H1 (cell line): ENCODE results near the gene PDGFA. TPM values are rescaled to one million over a fixed set of nuclear protein-coding genes. Genes with fewer than 3 reads are reported as not detected.
A peak's percentile ranks its signal among the peaks of the same experiment; 100 is the strongest.

Experiments used
- BACH1 ChIP-seq: IDR thresholded peaks from 2 replicates; pipeline ENCODE4 v1.6.1; 2012; ENCODE audit warnings: low read length, improper control_type of control experiment
- CBX8 ChIP-seq: fragments of 300-800, 300-1000 bp; sonication (generic); IDR thresholded peaks from 2 replicates; pipeline ENCODE4 v1.7.1; 2016; ENCODE audit warnings: low read depth, low read length, borderline replicate concordance
- CHD2 ChIP-seq: IDR thresholded peaks from 2 replicates; pipeline ENCODE4 v1.6.1; 2012; ENCODE audit warnings: low read length, improper control_type of control experiment
- EGR1 ChIP-seq: IDR thresholded peaks from 2 replicates; pipeline ENCODE4 v1.6.1; 2011; ENCODE audit warnings: low read depth, low read length, borderline replicate concordance
- FOSL1 ChIP-seq: IDR thresholded peaks from 2 replicates; pipeline ENCODE4 v1.6.1; 2011; ENCODE audit warnings: mild to moderate bottlenecking, low read depth, low read length, moderate library complexity; ENCODE audit not compliant: insufficient read depth
- GABPA ChIP-seq: IDR thresholded peaks from 2 replicates; pipeline ENCODE4 v1.6.1; 2011; ENCODE audit warnings: mild to moderate bottlenecking, low read length, moderate library complexity, borderline replicate concordance; ENCODE audit not compliant: insufficient read depth
- GTF2F1 ChIP-seq: IDR thresholded peaks from 2 replicates; pipeline ENCODE4 v1.6.1; 2012; ENCODE audit warnings: low read depth, low read length, improper control_type of control experiment, borderline replicate concordance
- HDAC2 ChIP-seq, 2 experiments: fragments of 300-600 bp in 1 of 2; sonication (generic) in 1 of 2; IDR thresholded peaks; 2 replicates each; pipeline ENCODE4 v1.6.1; 2011 to 2012; ENCODE audit warnings: low read depth in 2 of 2, low read length in 2 of 2, mild to moderate bottlenecking in 2 of 2, moderate library complexity in 2 of 2, borderline replicate concordance in 1 of 2, inconsistent platforms in 1 of 2
- HDAC6 ChIP-seq: IDR thresholded peaks from one replicate; pipeline ENCODE4 v1.7.1; 2012; ENCODE audit warnings: low read depth, mild to moderate bottlenecking, inconsistent platforms, low read length, moderate library complexity
- KDM5A ChIP-seq: fragments of 200-600 bp; IDR thresholded peaks from 2 replicates; pipeline ENCODE4 v1.7.1; 2012; ENCODE audit warnings: mild to moderate bottlenecking, low read length, inconsistent platforms, mixed read lengths
- NRF1 ChIP-seq: IDR thresholded peaks from 2 replicates; pipeline ENCODE4 v1.6.1; 2011; ENCODE audit warnings: mild to moderate bottlenecking, low read depth, low read length, improper control_type of control experiment
- POLR2A ChIP-seq, 2 experiments: IDR thresholded peaks; 1 replicate in 1 of 2; 2 replicates in 1 of 2; pipeline ENCODE4 v1.6.1; 2011; ENCODE audit warnings: low read depth in 2 of 2, low read length in 2 of 2, mild to moderate bottlenecking in 2 of 2; ENCODE audit errors: control extremely low read depth in 1 of 2
- POLR2AphosphoS5 ChIP-seq: IDR thresholded peaks from 2 replicates; pipeline ENCODE4 v1.6.1; 2011; ENCODE audit warnings: low read depth, low read length
- RBBP5 ChIP-seq: IDR thresholded peaks from 2 replicates; pipeline ENCODE4 v1.7.1; 2012; ENCODE audit warnings: low read depth, mild to moderate bottlenecking, inconsistent platforms, low read length, moderate library complexity, borderline replicate concordance
- RNF2 ChIP-seq: fragments of 200-900, 300-1000 bp; sonication (generic); IDR thresholded peaks from 2 replicates; pipeline ENCODE4 v1.7.1; 2016; ENCODE audit warnings: borderline replicate concordance, low read depth, mild to moderate bottlenecking, antibody characterized with exemption, low read length; ENCODE audit not compliant: poor library complexity, severe bottlenecking; ENCODE audit errors: missing control alignments
- RXRA ChIP-seq: IDR thresholded peaks from 2 replicates; pipeline ENCODE4 v1.6.1; 2011; ENCODE audit warnings: low read depth, mild to moderate bottlenecking, low read length, moderate library complexity; ENCODE audit not compliant: insufficient read depth
- SAP30 ChIP-seq: fragments of 300-600 bp; sonication (generic); IDR thresholded peaks from 2 replicates; pipeline ENCODE4 v1.7.1; 2012; ENCODE audit warnings: low read length, moderate library complexity, mild to moderate bottlenecking, inconsistent platforms; ENCODE audit not compliant: insufficient read depth, insufficient replicate concordance
- SIRT6 ChIP-seq: IDR thresholded peaks from one replicate; pipeline ENCODE4 v1.7.1; 2012; ENCODE audit warnings: low read length, inconsistent platforms
- SP1 ChIP-seq: IDR thresholded peaks from 2 replicates; pipeline ENCODE4 v1.6.1; 2011; ENCODE audit warnings: low read depth, low read length
- SP2 ChIP-seq: IDR thresholded peaks from 2 replicates; pipeline ENCODE4 v1.6.1; 2012; ENCODE audit warnings: mild to moderate bottlenecking, low read length, inconsistent platforms
- SP4 ChIP-seq: IDR thresholded peaks from 2 replicates; pipeline ENCODE4 v1.6.1; 2012; ENCODE audit warnings: low read length, inconsistent platforms
- SRF ChIP-seq: IDR thresholded peaks from 2 replicates; pipeline ENCODE4 v1.6.1; 2011; ENCODE audit warnings: mild to moderate bottlenecking, low read depth, low read length, moderate library complexity
- ZNF274 ChIP-seq: IDR thresholded peaks from 2 replicates; pipeline ENCODE4 v1.7.0; 2012; ENCODE audit warnings: low read length, borderline replicate concordance; ENCODE audit errors: extremely low read depth
- polyA plus RNA-seq, 7 experiments: library from polyadenylated mRNA; depleted of rRNA in 3 of 7; stranded (reverse) in 5 of 7; unstranded in 2 of 7; fragments of >200 nt in 5 of 7; fragments of 200-250 nt in 2 of 7; gene quantifications; 1 replicate in 5 of 7; 2 replicates in 1 of 7; 4 replicates in 1 of 7; pipeline versions ENCODE4 v1.2.1 to v1.2.3, GENCODE V29; 2011 to 2013; ENCODE audit warnings: missing spikeins in 2 of 7, mixed read lengths in 2 of 7
- total RNA-seq: library from RNA; stranded (reverse); fragmentation: NEBNext Ultra II Directional; extraction: Animal tissue kit (Norgen Biotek cat#: 25700); gene quantifications from 2 replicates; pipeline ENCODE4 v1.2.1, GENCODE V29; 2021
- TF ChIP-seq, protein P1 (sequence below), 3 experiments: IDR thresholded peaks; 1 replicate in 2 of 3; 2 replicates in 1 of 3; pipeline versions ENCODE4 v1.5.1 to v1.6.1; 2011; ENCODE audit warnings: low read length in 3 of 3, mild to moderate bottlenecking in 3 of 3, inconsistent platforms in 2 of 3, low read depth in 1 of 3, moderate library complexity in 1 of 3; ENCODE audit not compliant: insufficient read depth in 1 of 3; ENCODE audit errors: control extremely low read depth in 1 of 3

The PDGFA gene
- total and polyA plus RNA-seq, 2 of the 8 experiments (the other 6 are each of a cell fraction or from before 2014, with no cell fraction given), result 21.1 to 43.0 TPM

DNA sequence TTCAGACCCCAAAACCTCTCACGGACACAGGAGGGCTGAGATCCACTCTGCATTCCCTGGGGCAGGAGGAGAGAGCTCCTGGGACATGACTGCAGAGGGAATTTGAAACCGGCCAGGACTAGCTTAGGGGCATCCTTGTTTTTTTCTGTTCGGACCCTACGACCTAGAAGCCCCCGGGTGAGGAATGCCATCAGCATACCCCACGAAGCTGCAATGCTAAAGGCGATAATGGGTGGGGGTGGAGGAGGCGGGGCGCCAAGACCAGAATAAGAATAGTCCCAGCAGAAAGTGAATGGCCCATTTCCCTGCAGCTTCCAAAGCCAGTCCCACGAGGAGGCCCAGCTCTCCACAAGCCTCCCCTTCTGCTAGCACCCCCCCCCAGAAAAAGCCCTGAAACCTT lies 4.0 kb downstream of the PDGFA start (continued):
- TF ChIP-seq SP1, result 0 out of 2 replicates have a peak, but pooled peaks have one; percentile 9
- TF ChIP-seq HDAC2 (IDR thresholded peaks at IDR 0.05; ENCODE audit: borderline replicate concordance in 1 of 2, low read depth in 2 of 2, low read length in 2 of 2), result no peak
- no peak for TF ChIP-seq ZNF274
- TF ChIP-seq RXRA, result no peak
- TF ChIP-seq SIRT6, result no peak
- TF ChIP-seq, protein P1, sequence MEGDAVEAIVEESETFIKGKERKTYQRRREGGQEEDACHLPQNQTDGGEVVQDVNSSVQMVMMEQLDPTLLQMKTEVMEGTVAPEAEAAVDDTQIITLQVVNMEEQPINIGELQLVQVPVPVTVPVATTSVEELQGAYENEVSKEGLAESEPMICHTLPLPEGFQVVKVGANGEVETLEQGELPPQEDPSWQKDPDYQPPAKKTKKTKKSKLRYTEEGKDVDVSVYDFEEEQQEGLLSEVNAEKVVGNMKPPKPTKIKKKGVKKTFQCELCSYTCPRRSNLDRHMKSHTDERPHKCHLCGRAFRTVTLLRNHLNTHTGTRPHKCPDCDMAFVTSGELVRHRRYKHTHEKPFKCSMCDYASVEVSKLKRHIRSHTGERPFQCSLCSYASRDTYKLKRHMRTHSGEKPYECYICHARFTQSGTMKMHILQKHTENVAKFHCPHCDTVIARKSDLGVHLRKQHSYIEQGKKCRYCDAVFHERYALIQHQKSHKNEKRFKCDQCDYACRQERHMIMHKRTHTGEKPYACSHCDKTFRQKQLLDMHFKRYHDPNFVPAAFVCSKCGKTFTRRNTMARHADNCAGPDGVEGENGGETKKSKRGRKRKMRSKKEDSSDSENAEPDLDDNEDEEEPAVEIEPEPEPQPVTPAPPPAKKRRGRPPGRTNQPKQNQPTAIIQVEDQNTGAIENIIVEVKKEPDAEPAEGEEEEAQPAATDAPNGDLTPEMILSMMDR (IDR thresholded peaks at IDR 0.05; ENCODE audit: control extremely low read depth in 1 of 3, insufficient read depth in 1 of 3, low read depth in 1 of 3, low read length in 3 of 3), result no peak
- TF ChIP-seq GABPA, result 0 out of 2 replicates have a peak, but pooled peaks have one; percentile 4
- TF ChIP-seq NRF1, result no peak
- TF ChIP-seq RBBP5, result no peak
- TF ChIP-seq RNF2, result no peak
- no peak for TF ChIP-seq SP4
- peak; percentile 20; the same call in 1 of the 2 replicates for TF ChIP-seq POLR2AphosphoS5
- TF ChIP-seq SRF, result no peak
- peak; percentile 38 for TF ChIP-seq BACH1
- peak in 1 of 2 experiments; percentile 58; a peak in 1 of 3 replicates for TF ChIP-seq POLR2A (IDR thresholded peaks at IDR 0.05; ENCODE audit: control extremely low read depth in 1 of 2, low read depth in 2 of 2, low read length in 2 of 2)
- no peak for TF ChIP-seq FOSL1
- TF ChIP-seq SP2, result no peak
- TF ChIP-seq GTF2F1, result no peak
- TF ChIP-seq HDAC6, result no peak
- no peak for TF ChIP-seq SAP30
- no peak for TF ChIP-seq EGR1
- TF ChIP-seq CBX8, result no peak
- TF ChIP-seq KDM5A, result no peak
- TF ChIP-seq CHD2, result no peak
